ENCODE data around the gene KLB. TPM values are rescaled to one million over a fixed set of nuclear protein-coding genes. Genes with fewer than 3 reads are reported as not detected.

The KLB gene
- total RNA-seq (10 to 100 TPM; 28.0 to 31.0 TPM), polyA plus RNA-seq (10 to 100 TPM; 13.5 to 17.5 TPM)

- Histone ChIP-seq H3K9ac (ENCODE audit: low read depth in 1 of 2, low read length in 2 of 2) (peak within 1 kb of the TSS; percentile 73 to 93), H3K9me3 (ENCODE audit: control insufficient read depth in 4 of 4, low read length in 3 of 4) (no peaks in the 10 kb centered on the region), H3K27me3 (ENCODE audit: control insufficient read depth in 4 of 4, insufficient read depth in 4 of 4, low read length in 3 of 4) (no peaks in the 10 kb centered on the region), H3K4me3 (ENCODE audit: low read depth in 1 of 3, low read length in 3 of 3) (peak within 1 kb of the TSS; percentile 59 to 85 (median 78)), H3K4me1 (ENCODE audit: control insufficient read depth in 4 of 4, insufficient read depth in 4 of 4, low read length in 3 of 4) (peaks cover 0 to 3% (median under 1%) of the 10 kb centered on the region in 4 donors), H3K36me3 (ENCODE audit: control insufficient read depth in 4 of 4, insufficient read depth in 3 of 4, low read depth in 1 of 4, low read length in 3 of 4) (no peaks in the 10 kb centered on the region), H3K27ac (ENCODE audit: low read depth in 1 of 2, low read length in 2 of 2) (peak within 1 kb of the TSS; percentile 80 to 84)
- DNase-seq (ENCODE audit: low spot score) = peak; percentile 68
- WGBS = 21% methylated on average over 12 of the region's 12 CpGs
- TF ChIP-seq FOXA1 (IDR thresholded peaks at IDR 0.05) (no peak), EGR1 (IDR thresholded peaks at IDR 0.05; ENCODE audit: low read depth in 2 of 2) (no peak), REST (IDR thresholded peaks at IDR 0.05) (peak; percentile 95), HNF4A (conservative IDR thresholded peaks at IDR 0.05) (peak; percentile 20 to 59), GABPA (IDR thresholded peaks at IDR 0.05 in 1 of 2, conservative IDR thresholded peaks at IDR 0.05 in 1 of 2) (no peak), FOXA2 (IDR thresholded peaks at IDR 0.05) (no peak), TAF1 (conservative IDR thresholded peaks at IDR 0.05) (peak; percentile 99), YY1 (IDR thresholded peaks at IDR 0.05) (peak; percentile 71), JUND (IDR thresholded peaks at IDR 0.05) (peak; percentile 31 to 39), ATF3 (IDR thresholded peaks at IDR 0.05) (peak; percentile 63), RXRA (IDR thresholded peaks at IDR 0.05) (peak; percentile 58 to 74), HNF4G (IDR thresholded peaks at IDR 0.05) (no peak), NR2F2 (IDR thresholded peaks at IDR 0.05) (no peak), CTCF (IDR thresholded peaks at IDR 0.05; ENCODE audit: low read depth, low read length, missing input control) (no peak), MAX (IDR thresholded peaks at IDR 0.05) (no peak), RAD21 (IDR thresholded peaks at IDR 0.05) (peak; percentile 61 to 64), SP1 (IDR thresholded peaks at IDR 0.05) (peak; percentile 65), ZBTB33 (IDR thresholded peaks at IDR 0.05) (peak; percentile 46)
These were observed at the start of gene KLB for GRCh38 chr4:39406763-39407583. Gene KLB (plus strand): TSS chr4:39406930. CDS start chr4:39406950, 20 bp downstream.
